HepG2 (cell line): ENCODE results near the gene HSP90AB1. TPM values are rescaled to one million over a fixed set of nuclear protein-coding genes. Genes with fewer than 3 reads are reported as not detected.

ENCODE experiments used
- EHMT2 ChIP-seq: fragments of 200-600 bp; sonication (generic); IDR thresholded peaks from 2 replicates; pipeline ENCODE4 v1.7.0; 2017; ENCODE audit warnings: antibody characterized with exemption, low read depth, low read length, borderline replicate concordance
- ELF4 ChIP-seq: sonication (generic); formaldehyde crosslinking; IDR thresholded peaks from 2 replicates; pipeline ENCODE4 v1.5.0; 2020; ENCODE audit warnings: missing genetic modification reagents, mild to moderate bottlenecking, moderate library complexity, borderline replicate concordance
- FOXK2 ChIP-seq: fragments of 450-650 bp; IDR thresholded peaks from 2 replicates; pipeline ENCODE4 v1.6.1; 2016
- REPIN1 ChIP-seq: sonication (generic); formaldehyde crosslinking; IDR thresholded peaks from 2 replicates; pipeline ENCODE4 v1.8.0; 2022; ENCODE audit warnings: missing genetic modification reagents, low read depth, mild to moderate bottlenecking, borderline replicate concordance
- RORA ChIP-seq: sonication (generic); formaldehyde crosslinking; IDR thresholded peaks from 2 replicates; pipeline ENCODE4 v1.5.0; 2020; ENCODE audit warnings: mild to moderate bottlenecking, missing genetic modification reagents, moderate library complexity
- ZBTB20 ChIP-seq: sonication (generic); formaldehyde crosslinking; IDR thresholded peaks from 2 replicates; pipeline ENCODE4 v1.8.1; 2023; ENCODE audit warnings: missing genetic modification reagents, low read depth, mild to moderate bottlenecking, borderline replicate concordance
- ZNF512B ChIP-seq: sonication (generic); formaldehyde crosslinking; IDR thresholded peaks from 2 replicates; pipeline ENCODE4 v1.5.1; 2020; ENCODE audit warnings: missing genetic modification reagents, mild to moderate bottlenecking, borderline replicate concordance
- ZNF543 ChIP-seq: sonication (generic); formaldehyde crosslinking; IDR thresholded peaks from 2 replicates; pipeline ENCODE4 v1.4.0; 2020; ENCODE audit warnings: mild to moderate bottlenecking, missing genetic modification reagents
- ZNF558 ChIP-seq: sonication (generic); formaldehyde crosslinking; IDR thresholded peaks from 2 replicates; pipeline ENCODE4 v1.9.0; 2022; ENCODE audit warnings: mild to moderate bottlenecking, missing genetic modification reagents, borderline replicate concordance
- ZNF749 ChIP-seq: sonication (generic); formaldehyde crosslinking; IDR thresholded peaks from 2 replicates; pipeline ENCODE4 v1.8.0; 2022; ENCODE audit warnings: mild to moderate bottlenecking, missing genetic modification reagents, moderate library complexity, borderline replicate concordance
- ZNF768 ChIP-seq: sonication (generic); formaldehyde crosslinking; IDR thresholded peaks from 2 replicates; pipeline ENCODE4 v1.4.0; 2020; ENCODE audit warnings: missing genetic modification reagents
- polyA plus RNA-seq, 8 experiments: library from polyadenylated mRNA; depleted of rRNA in 3 of 8; stranded (reverse) in 7 of 8; unstranded in 1 of 8; fragments of >200 nt; fragmentation: Illumina TruSeq in 4 of 8; extraction: Trizol in 4 of 8; gene quantifications; 2 replicates each; pipeline versions ENCODE4 v1.2.1 to v1.2.3, GENCODE V29; 2011 to 2016; ENCODE audit warnings: low read depth in 4 of 8, missing spikeins in 1 of 8, mixed read lengths in 1 of 8; ENCODE audit not compliant: insufficient read depth in 1 of 8
- total RNA-seq, 5 experiments: library from RNA; depleted of rRNA; stranded (reverse); fragments of >200 nt; fragmentation: Illumina TruSeq; extraction: Trizol; gene quantifications; 2 replicates each; pipeline ENCODE4 v1.2.3, GENCODE V29; 2016; ENCODE audit warnings: low read depth in 1 of 5
- TF ChIP-seq, protein P1 (sequence below): sonication (generic); formaldehyde crosslinking; IDR thresholded peaks from 2 replicates; pipeline ENCODE4 v1.8.1; 2022; ENCODE audit warnings: mild to moderate bottlenecking, missing genetic modification reagents
- TF ChIP-seq, protein P2 (sequence below), 2 experiments: sonication (generic) in 1 of 2; formaldehyde crosslinking in 1 of 2; IDR thresholded peaks; 2 replicates each; pipeline versions ENCODE4 v1.4.0 to v1.6.1; 2018 to 2020; ENCODE audit warnings: missing genetic modification reagents in 2 of 2, borderline replicate concordance in 1 of 2, low read depth in 1 of 2, mild to moderate bottlenecking in 1 of 2, missing biosample characterization in 1 of 2
- TF ChIP-seq, protein P3 (sequence below), 2 experiments: IDR thresholded peaks; 2 replicates each; pipeline ENCODE4 v1.6.1; 2011 to 2012; ENCODE audit warnings: low read length in 2 of 2, borderline replicate concordance in 1 of 2, low read depth in 1 of 2, mild to moderate bottlenecking in 1 of 2, moderate library complexity in 1 of 2
- TF ChIP-seq, protein P4 (sequence below): sonication (generic); formaldehyde crosslinking; IDR thresholded peaks from 2 replicates; pipeline ENCODE4 v1.5.1; 2020; ENCODE audit warnings: missing genetic modification reagents, mild to moderate bottlenecking, borderline replicate concordance

Gene HSP90AB1
- total and polyA plus RNA-seq, 2 of the 13 experiments (the other 11 are each of a cell fraction or from before 2014, with no cell fraction given) = 1,325 to 1,472 TPM

- TF ChIP-seq ZNF512B (CRISPR knock-in tag) (0 out of 2 replicates have a peak, but pooled peaks have one; percentile 62), ELF4 (CRISPR knock-in tag) (no peak; the same call in 1 of the 2 replicates), RORA (CRISPR knock-in tag) (no peak), ZBTB20 (peak; percentile 15; the same call in 1 of the 2 replicates), FOXK2 (no peak; the same call in 1 of the 2 replicates), EHMT2 (no peak), ZNF543 (peak; percentile 37; the same call in 1 of the 2 replicates), REPIN1 (CRISPR knock-in tag) (0 out of 2 replicates have a peak, but pooled peaks have one; percentile 4), ZNF749 (CRISPR knock-in tag) (peak; percentile 61; the same call in 1 of the 2 replicates), ZNF558 (CRISPR knock-in tag) (no peak; the same call in 1 of the 2 replicates), ZNF768 (0 out of 2 replicates have a peak, but pooled peaks have one; percentile 34)
- TF ChIP-seq, protein P1, sequence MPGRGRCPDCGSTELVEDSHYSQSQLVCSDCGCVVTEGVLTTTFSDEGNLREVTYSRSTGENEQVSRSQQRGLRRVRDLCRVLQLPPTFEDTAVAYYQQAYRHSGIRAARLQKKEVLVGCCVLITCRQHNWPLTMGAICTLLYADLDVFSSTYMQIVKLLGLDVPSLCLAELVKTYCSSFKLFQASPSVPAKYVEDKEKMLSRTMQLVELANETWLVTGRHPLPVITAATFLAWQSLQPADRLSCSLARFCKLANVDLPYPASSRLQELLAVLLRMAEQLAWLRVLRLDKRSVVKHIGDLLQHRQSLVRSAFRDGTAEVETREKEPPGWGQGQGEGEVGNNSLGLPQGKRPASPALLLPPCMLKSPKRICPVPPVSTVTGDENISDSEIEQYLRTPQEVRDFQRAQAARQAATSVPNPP (CRISPR knock-in tag) = 0 out of 2 replicates have a peak, but pooled peaks have one; percentile 49
- TF ChIP-seq, protein P2, sequence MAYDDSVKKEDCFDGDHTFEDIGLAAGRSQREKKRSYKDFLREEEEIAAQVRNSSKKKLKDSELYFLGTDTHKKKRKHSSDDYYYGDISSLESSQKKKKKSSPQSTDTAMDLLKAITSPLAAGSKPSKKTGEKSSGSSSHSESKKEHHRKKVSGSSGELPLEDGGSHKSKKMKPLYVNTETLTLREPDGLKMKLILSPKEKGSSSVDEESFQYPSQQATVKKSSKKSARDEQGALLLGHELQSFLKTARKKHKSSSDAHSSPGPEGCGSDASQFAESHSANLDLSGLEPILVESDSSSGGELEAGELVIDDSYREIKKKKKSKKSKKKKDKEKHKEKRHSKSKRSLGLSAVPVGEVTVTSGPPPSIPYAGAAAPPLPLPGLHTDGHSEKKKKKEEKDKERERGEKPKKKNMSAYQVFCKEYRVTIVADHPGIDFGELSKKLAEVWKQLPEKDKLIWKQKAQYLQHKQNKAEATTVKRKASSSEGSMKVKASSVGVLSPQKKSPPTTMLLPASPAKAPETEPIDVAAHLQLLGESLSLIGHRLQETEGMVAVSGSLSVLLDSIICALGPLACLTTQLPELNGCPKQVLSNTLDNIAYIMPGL (CRISPR knock-in tag; IDR thresholded peaks at IDR 0.05; ENCODE audit: borderline replicate concordance in 1 of 2, low read depth in 1 of 2) = peak in 1 of 2 experiments; percentile 69; a peak in 3 of 4 replicates
- TF ChIP-seq, protein P3, sequence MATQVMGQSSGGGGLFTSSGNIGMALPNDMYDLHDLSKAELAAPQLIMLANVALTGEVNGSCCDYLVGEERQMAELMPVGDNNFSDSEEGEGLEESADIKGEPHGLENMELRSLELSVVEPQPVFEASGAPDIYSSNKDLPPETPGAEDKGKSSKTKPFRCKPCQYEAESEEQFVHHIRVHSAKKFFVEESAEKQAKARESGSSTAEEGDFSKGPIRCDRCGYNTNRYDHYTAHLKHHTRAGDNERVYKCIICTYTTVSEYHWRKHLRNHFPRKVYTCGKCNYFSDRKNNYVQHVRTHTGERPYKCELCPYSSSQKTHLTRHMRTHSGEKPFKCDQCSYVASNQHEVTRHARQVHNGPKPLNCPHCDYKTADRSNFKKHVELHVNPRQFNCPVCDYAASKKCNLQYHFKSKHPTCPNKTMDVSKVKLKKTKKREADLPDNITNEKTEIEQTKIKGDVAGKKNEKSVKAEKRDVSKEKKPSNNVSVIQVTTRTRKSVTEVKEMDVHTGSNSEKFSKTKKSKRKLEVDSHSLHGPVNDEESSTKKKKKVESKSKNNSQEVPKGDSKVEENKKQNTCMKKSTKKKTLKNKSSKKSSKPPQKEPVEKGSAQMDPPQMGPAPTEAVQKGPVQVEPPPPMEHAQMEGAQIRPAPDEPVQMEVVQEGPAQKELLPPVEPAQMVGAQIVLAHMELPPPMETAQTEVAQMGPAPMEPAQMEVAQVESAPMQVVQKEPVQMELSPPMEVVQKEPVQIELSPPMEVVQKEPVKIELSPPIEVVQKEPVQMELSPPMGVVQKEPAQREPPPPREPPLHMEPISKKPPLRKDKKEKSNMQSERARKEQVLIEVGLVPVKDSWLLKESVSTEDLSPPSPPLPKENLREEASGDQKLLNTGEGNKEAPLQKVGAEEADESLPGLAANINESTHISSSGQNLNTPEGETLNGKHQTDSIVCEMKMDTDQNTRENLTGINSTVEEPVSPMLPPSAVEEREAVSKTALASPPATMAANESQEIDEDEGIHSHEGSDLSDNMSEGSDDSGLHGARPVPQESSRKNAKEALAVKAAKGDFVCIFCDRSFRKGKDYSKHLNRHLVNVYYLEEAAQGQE (IDR thresholded peaks at IDR 0.05; ENCODE audit: borderline replicate concordance in 1 of 2, low read depth in 1 of 2, low read length in 2 of 2) = no peak
- TF ChIP-seq, protein P4, sequence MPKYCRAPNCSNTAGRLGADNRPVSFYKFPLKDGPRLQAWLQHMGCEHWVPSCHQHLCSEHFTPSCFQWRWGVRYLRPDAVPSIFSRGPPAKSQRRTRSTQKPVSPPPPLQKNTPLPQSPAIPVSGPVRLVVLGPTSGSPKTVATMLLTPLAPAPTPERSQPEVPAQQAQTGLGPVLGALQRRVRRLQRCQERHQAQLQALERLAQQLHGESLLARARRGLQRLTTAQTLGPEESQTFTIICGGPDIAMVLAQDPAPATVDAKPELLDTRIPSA (CRISPR knock-in tag) = 0 out of 2 replicates have a peak, but pooled peaks have one; percentile 57
Observed at GRCh38 chr6:44247338-44248302, 719 bp downstream of the HSP90AB1 start (continued).
